SH-SY5Y (cell line): ENCODE measurements around the gene TBXAS1.

Experiments
- GATA2 ChIP-seq: IDR thresholded peaks from 2 replicates; pipeline ENCODE4 v1.6.1; 2011; ENCODE audit warnings: mild to moderate bottlenecking, low read depth, low read length
- GATA3 ChIP-seq: IDR thresholded peaks from 2 replicates; pipeline ENCODE4 v1.6.1; 2011; ENCODE audit warnings: low read depth, mild to moderate bottlenecking, low read length, moderate library complexity

DNA sequence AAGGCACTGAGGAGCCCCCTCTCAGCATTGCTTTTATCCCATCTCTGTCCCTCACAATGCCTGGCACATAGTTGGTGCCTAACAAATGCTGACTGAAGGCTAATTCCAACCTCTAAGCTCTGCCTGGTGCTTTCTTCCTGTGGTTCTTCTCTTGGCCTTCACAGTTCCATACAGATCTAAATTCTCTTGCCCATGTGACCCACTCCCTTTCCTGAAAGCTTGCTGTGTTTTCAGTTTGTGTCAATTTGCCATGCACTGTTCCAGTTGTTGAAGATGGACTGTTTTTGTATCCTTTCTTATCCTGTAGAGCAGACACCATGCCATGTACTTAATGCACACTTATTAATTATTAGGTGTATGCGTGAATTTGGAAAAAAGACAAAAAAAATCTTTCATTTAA lies 9.2 kb downstream of the TBXAS1 start:
- TF ChIP-seq GATA2 (no peak), GATA3 (no peak)
